GM12878 (cell line): ENCODE results near the gene LYSMD1. TPM values are rescaled to one million over a fixed set of nuclear protein-coding genes. Genes with fewer than 3 reads are reported as not detected.
A peak's percentile ranks its signal among the peaks of the same experiment; 100 is the strongest.

Experiments
- CHD4 ChIP-seq: fragments of 200-600 bp; sonication (generic); IDR thresholded peaks from 2 replicates; pipeline ENCODE4 v1.6.1; 2016; ENCODE audit warnings: mild to moderate bottlenecking
- ELK1 ChIP-seq: IDR thresholded peaks from 2 replicates; pipeline ENCODE4 v1.6.1; 2012; ENCODE audit warnings: low read depth, low read length, improper control_type of control experiment
- FOS ChIP-seq: IDR thresholded peaks from 3 replicates; pipeline ENCODE4 v1.6.1; 2011; ENCODE audit warnings: borderline replicate concordance; ENCODE audit not compliant: insufficient read length; ENCODE audit errors: extremely low read depth
- LARP7 ChIP-seq: fragments of 450-650 bp; IDR thresholded peaks from 2 replicates; pipeline ENCODE4 v1.6.1; 2017; ENCODE audit warnings: mild to moderate bottlenecking
- MLLT1 ChIP-seq: fragments of 450-650 bp; IDR thresholded peaks from 2 replicates; pipeline ENCODE4 v1.6.1; 2016; ENCODE audit warnings: mild to moderate bottlenecking
- MTA2 ChIP-seq: fragments of 450-650 bp; IDR thresholded peaks from 2 replicates; pipeline ENCODE4 v1.6.1; 2016; ENCODE audit warnings: low read depth, mild to moderate bottlenecking, moderate library complexity
- MTA3 ChIP-seq: IDR thresholded peaks from 2 replicates; pipeline ENCODE4 v1.6.1; 2012; ENCODE audit warnings: low read length, inconsistent platforms, borderline replicate concordance
- NR2C2 ChIP-seq: IDR thresholded peaks from 2 replicates; pipeline ENCODE4 v1.6.1; 2011; ENCODE audit warnings: borderline replicate concordance, low read depth; ENCODE audit not compliant: control insufficient read depth, insufficient read length
- NR2F1 ChIP-seq: fragments of 450-650 bp; conservative IDR thresholded peaks from 2 replicates; pipeline ENCODE4 v1.6.1; 2017; ENCODE audit warnings: mild to moderate bottlenecking
- POLR2AphosphoS2 ChIP-seq: IDR thresholded peaks from 2 replicates; pipeline ENCODE4 v1.6.1; 2011; ENCODE audit warnings: low read depth, mild to moderate bottlenecking, low read length, improper control_type of control experiment, moderate library complexity
- POU2F2 ChIP-seq: IDR thresholded peaks from 3 replicates; pipeline ENCODE4 v1.6.1; 2011; ENCODE audit warnings: low read depth, mild to moderate bottlenecking, low read length, borderline replicate concordance
- SIN3A ChIP-seq: IDR thresholded peaks from 2 replicates; pipeline ENCODE4 v1.6.1; 2012; ENCODE audit warnings: low read depth, low read length, improper control_type of control experiment
- SREBF1 ChIP-seq: IDR thresholded peaks from 2 replicates; pipeline ENCODE4 v1.6.1; 2012; ENCODE audit warnings: mild to moderate bottlenecking, low read length
- STAT1 ChIP-seq: fragments of 450-650 bp; conservative IDR thresholded peaks from 2 replicates; pipeline ENCODE4 v1.6.1; 2014; ENCODE audit warnings: antibody characterized with exemption, mild to moderate bottlenecking
- YY1 ChIP-seq: IDR thresholded peaks from 2 replicates; pipeline ENCODE4 v1.6.1; 2011; ENCODE audit warnings: low read depth, mild to moderate bottlenecking, low read length
- ZNF207 ChIP-seq: fragments of 450-650 bp; IDR thresholded peaks from 2 replicates; pipeline ENCODE4 v1.6.1; 2014; ENCODE audit warnings: antibody characterized with exemption, mild to moderate bottlenecking, borderline replicate concordance
- ZNF274 ChIP-seq: IDR thresholded peaks from one replicate; pipeline ENCODE4 v1.8.0; 2011; ENCODE audit not compliant: insufficient read length, insufficient read depth
- ZSCAN29 ChIP-seq: fragments of 450-650 bp; IDR thresholded peaks from 2 replicates; pipeline ENCODE4 v1.6.1; 2017; ENCODE audit warnings: mild to moderate bottlenecking, moderate library complexity
- polyA plus RNA-seq, 11 experiments: library from polyadenylated mRNA; depleted of rRNA in 4 of 11; unstranded in 6 of 11; stranded (reverse) in 5 of 11; fragments of >200 nt; fragmentation: Nextera tagmentation in 4 of 11; fragmentation: Illumina TruSeq in 1 of 11; extraction: Ambion mirVana in 4 of 11; extraction: Trizol in 1 of 11; gene quantifications; 1 replicate in 1 of 11; 2 replicates in 10 of 11; pipeline versions ENCODE4 v1.2.1 to v1.2.3, GENCODE V29; 2011 to 2016; ENCODE audit warnings: inconsistent platforms in 2 of 11, missing spikeins in 2 of 11, low read depth in 1 of 11
- total RNA-seq, 4 experiments: library from RNA; depleted of rRNA in 3 of 4; stranded (reverse); fragments of >200 nt in 3 of 4; fragmentation: Illumina TruSeq in 1 of 4; extraction: Trizol in 1 of 4; gene quantifications; 2 replicates each; pipeline versions ENCODE4 v1.2.1 to v1.2.3, GENCODE V29; 2013 to 2021
- TF ChIP-seq, protein P1 (sequence below): fragments of 450-650 bp; IDR thresholded peaks from 2 replicates; pipeline ENCODE4 v1.6.1; 2017; ENCODE audit warnings: mild to moderate bottlenecking, low read depth, inconsistent platforms; ENCODE audit not compliant: poor library complexity, severe bottlenecking
- TF ChIP-seq, protein P2 (sequence below): fragments of 450-650 bp; IDR thresholded peaks from 2 replicates; pipeline ENCODE4 v1.6.1; 2017; ENCODE audit warnings: mild to moderate bottlenecking, moderate library complexity

LYSMD1 gene
- total and polyA plus RNA-seq, 10 of the 15 experiments (the other 5 are each of a cell fraction or from before 2014, with no cell fraction given): 0.80 to 10.4 (median 6.5) TPM

- TF ChIP-seq, protein P1, sequence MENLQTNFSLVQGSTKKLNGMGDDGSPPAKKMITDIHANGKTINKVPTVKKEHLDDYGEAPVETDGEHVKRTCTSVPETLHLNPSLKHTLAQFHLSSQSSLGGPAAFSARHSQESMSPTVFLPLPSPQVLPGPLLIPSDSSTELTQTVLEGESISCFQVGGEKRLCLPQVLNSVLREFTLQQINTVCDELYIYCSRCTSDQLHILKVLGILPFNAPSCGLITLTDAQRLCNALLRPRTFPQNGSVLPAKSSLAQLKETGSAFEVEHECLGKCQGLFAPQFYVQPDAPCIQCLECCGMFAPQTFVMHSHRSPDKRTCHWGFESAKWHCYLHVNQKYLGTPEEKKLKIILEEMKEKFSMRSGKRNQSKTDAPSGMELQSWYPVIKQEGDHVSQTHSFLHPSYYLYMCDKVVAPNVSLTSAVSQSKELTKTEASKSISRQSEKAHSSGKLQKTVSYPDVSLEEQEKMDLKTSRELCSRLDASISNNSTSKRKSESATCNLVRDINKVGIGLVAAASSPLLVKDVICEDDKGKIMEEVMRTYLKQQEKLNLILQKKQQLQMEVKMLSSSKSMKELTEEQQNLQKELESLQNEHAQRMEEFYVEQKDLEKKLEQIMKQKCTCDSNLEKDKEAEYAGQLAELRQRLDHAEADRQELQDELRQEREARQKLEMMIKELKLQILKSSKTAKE: no peak
- TF ChIP-seq ZNF207: no peak
- TF ChIP-seq CHD4: no peak
- no peak for TF ChIP-seq ELK1
- TF ChIP-seq NR2C2: peak; percentile 71
- TF ChIP-seq SIN3A: 0 out of 2 replicates have a peak, but pooled peaks have one; percentile 18
- no peak for TF ChIP-seq STAT1
- TF ChIP-seq MTA3: no peak
- no peak for TF ChIP-seq POU2F2
- no peak for TF ChIP-seq ZSCAN29
- TF ChIP-seq ZNF274: no peak
- TF ChIP-seq MTA2: peak; percentile 83
- no peak for TF ChIP-seq YY1
- TF ChIP-seq MLLT1: peak; percentile 99
- peak; percentile 30; the same call in 1 of the 2 replicates for TF ChIP-seq SREBF1
- TF ChIP-seq POLR2AphosphoS2: no peak
- peak; percentile 97 for TF ChIP-seq NR2F1
- no peak for TF ChIP-seq LARP7
- TF ChIP-seq, protein P2, sequence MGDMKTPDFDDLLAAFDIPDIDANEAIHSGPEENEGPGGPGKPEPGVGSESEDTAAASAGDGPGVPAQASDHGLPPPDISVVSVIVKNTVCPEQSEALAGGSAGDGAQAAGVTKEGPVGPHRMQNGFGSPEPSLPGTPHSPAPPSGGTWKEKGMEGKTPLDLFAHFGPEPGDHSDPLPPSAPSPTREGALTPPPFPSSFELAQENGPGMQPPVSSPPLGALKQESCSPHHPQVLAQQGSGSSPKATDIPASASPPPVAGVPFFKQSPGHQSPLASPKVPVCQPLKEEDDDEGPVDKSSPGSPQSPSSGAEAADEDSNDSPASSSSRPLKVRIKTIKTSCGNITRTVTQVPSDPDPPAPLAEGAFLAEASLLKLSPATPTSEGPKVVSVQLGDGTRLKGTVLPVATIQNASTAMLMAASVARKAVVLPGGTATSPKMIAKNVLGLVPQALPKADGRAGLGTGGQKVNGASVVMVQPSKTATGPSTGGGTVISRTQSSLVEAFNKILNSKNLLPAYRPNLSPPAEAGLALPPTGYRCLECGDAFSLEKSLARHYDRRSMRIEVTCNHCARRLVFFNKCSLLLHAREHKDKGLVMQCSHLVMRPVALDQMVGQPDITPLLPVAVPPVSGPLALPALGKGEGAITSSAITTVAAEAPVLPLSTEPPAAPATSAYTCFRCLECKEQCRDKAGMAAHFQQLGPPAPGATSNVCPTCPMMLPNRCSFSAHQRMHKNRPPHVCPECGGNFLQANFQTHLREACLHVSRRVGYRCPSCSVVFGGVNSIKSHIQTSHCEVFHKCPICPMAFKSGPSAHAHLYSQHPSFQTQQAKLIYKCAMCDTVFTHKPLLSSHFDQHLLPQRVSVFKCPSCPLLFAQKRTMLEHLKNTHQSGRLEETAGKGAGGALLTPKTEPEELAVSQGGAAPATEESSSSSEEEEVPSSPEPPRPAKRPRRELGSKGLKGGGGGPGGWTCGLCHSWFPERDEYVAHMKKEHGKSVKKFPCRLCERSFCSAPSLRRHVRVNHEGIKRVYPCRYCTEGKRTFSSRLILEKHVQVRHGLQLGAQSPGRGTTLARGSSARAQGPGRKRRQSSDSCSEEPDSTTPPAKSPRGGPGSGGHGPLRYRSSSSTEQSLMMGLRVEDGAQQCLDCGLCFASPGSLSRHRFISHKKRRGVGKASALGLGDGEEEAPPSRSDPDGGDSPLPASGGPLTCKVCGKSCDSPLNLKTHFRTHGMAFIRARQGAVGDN: peak; percentile 21; the same call in 1 of the 2 replicates
- no peak for TF ChIP-seq FOS
- TF ChIP-seq, all 136 proteins: peak for 8
These were observed 393 bp downstream of the LYSMD1 start (continued) for GRCh38 chr1:151165281-151165737.
